ENCODE results near the gene CACNG3.

Gene CACNG3

GRCh38 chr16:24272379-24272778 is 16.2 kb downstream of the CACNG3 start:
- no peak overlapping the region for H3K4me3 ChIP-seq (ENCODE audit: low read depth, low read length)
- TF ChIP-seq CTCF (IDR thresholded peaks at IDR 0.05; ENCODE audit: control insufficient read depth, extremely low read depth, insufficient read depth) = no peak
- no peak for DNase-seq (ENCODE audit: low read depth)

GRCh38 chr16:24273508-24274182 is 17.5 kb downstream of the CACNG3 start:
- no peak for DNase-seq (ENCODE audit: low read depth)

GRCh38 chr16:24275413-24275812 is 19.3 kb downstream of the CACNG3 start:
- H3K4me3 ChIP-seq (ENCODE audit: low read depth, low read length) = no peak overlapping the region
- DNase-seq (ENCODE audit: low read depth) = no peak
- no peak for TF ChIP-seq CTCF (IDR thresholded peaks at IDR 0.05; ENCODE audit: control insufficient read depth, extremely low read depth, insufficient read depth)

More at GRCh38 chr16:24273508-24274182, 17.5 kb downstream of the CACNG3 start:
- no peak for TF ChIP-seq CTCF (IDR thresholded peaks at IDR 0.05; ENCODE audit: control insufficient read depth, extremely low read depth, insufficient read depth)
- H3K4me3 ChIP-seq (ENCODE audit: low read depth, low read length) = no peak overlapping the region

- no peak for TF ChIP-seq CTCF (IDR thresholded peaks at IDR 0.05; ENCODE audit: control insufficient read depth, extremely low read depth, insufficient read depth)
- no peak for DNase-seq (ENCODE audit: low read depth)
- H3K4me3 ChIP-seq (ENCODE audit: low read depth, low read length) = no peak overlapping the region
Observed at GRCh38 chr16:24279982-24280515, 23.9 kb downstream of the CACNG3 start.

GRCh38 chr16:24281466-24281865 is 25.3 kb downstream of the CACNG3 start:
- TF ChIP-seq CTCF (IDR thresholded peaks at IDR 0.05; ENCODE audit: control insufficient read depth, extremely low read depth, insufficient read depth) = no peak
- no peak overlapping the region for H3K4me3 ChIP-seq (ENCODE audit: low read depth, low read length)

GRCh38 chr16:24282141-24282540 is 26.0 kb downstream of the CACNG3 start:
- no peak for TF ChIP-seq CTCF (IDR thresholded peaks at IDR 0.05; ENCODE audit: control insufficient read depth, extremely low read depth, insufficient read depth)
- DNase-seq (ENCODE audit: low read depth) = no peak
- H3K4me3 ChIP-seq (ENCODE audit: low read depth, low read length) = no peak overlapping the region

More at GRCh38 chr16:24281466-24281865, 25.3 kb downstream of the CACNG3 start:
- DNase-seq (ENCODE audit: low read depth) = no peak
